ENCODE results near the gene RAB36. TPM values are rescaled to one million over a fixed set of nuclear protein-coding genes. Genes with fewer than 3 reads are reported as not detected.

Gene RAB36
- total RNA-seq, 1 donor from 2014 or later: 3.8 TPM

GRCh38 chr22:23113847-23114720, 31.2 kb upstream of the RAB36 start:
- no peak overlapping the region for H3K27ac ChIP-seq
- no peaks in the 10 kb centered on the region for H3K4me1 ChIP-seq
- TF ChIP-seq CTCF (IDR thresholded peaks at IDR 0.05): no peak
- intact Hi-C loops (cut with DNase I): no loop called here
- no peaks in the 10 kb centered on the region for H3K9me3 ChIP-seq
- H3K4me3 ChIP-seq: no peak overlapping the region
- DNase-seq (no peak), ATAC-seq (no peak)
- no peaks in the 10 kb centered on the region for H3K27me3 ChIP-seq
- no peaks in the 10 kb centered on the region for H3K36me3 ChIP-seq

- ATAC-seq: no peak
- Histone ChIP-seq H3K27me3 (no peaks in the 10 kb centered on the region), H3K4me1 (no peaks in the 10 kb centered on the region), H3K4me3 (no peak overlapping the region), H3K27ac (no peak overlapping the region), H3K9me3 (no peaks in the 10 kb centered on the region), H3K36me3 (no peaks in the 10 kb centered on the region)
- intact Hi-C loops (cut with DNase I): no loop called here
- no peak for TF ChIP-seq CTCF (IDR thresholded peaks at IDR 0.05)
- DNase-seq: no peak
Observed at GRCh38 chr22:23114721-23115020, 30.6 kb upstream of the RAB36 start.

- no peak overlapping the region for H3K4me3 ChIP-seq
- TF ChIP-seq CTCF (IDR thresholded peaks at IDR 0.05): no peak
- no peak for ATAC-seq
- H3K4me1 ChIP-seq: no peaks in the 10 kb centered on the region
- no peak overlapping the region for H3K27ac ChIP-seq
- no peak for DNase-seq
- H3K36me3 ChIP-seq: no peaks in the 10 kb centered on the region
- intact Hi-C loops (cut with DNase I): no loop called here
- no peaks in the 10 kb centered on the region for H3K9me3 ChIP-seq
- H3K27me3 ChIP-seq: no peaks in the 10 kb centered on the region
Observed at GRCh38 chr22:23115369-23115768, 29.9 kb upstream of the RAB36 start.

- Histone ChIP-seq H3K4me3 (no peak overlapping the region), H3K27ac (no peak overlapping the region), H3K27me3 (no peaks in the 10 kb centered on the region), H3K4me1 (no peaks in the 10 kb centered on the region), H3K9me3 (no peaks in the 10 kb centered on the region), H3K36me3 (no peaks in the 10 kb centered on the region)
- TF ChIP-seq CTCF (IDR thresholded peaks at IDR 0.05): no peak
- intact Hi-C loops (cut with DNase I): no loop called here
- no peak for ATAC-seq
- no peak for DNase-seq
Observed at GRCh38 chr22:23115825-23116494, 29.3 kb upstream of the RAB36 start.

- Histone ChIP-seq H3K36me3 (no peaks in the 10 kb centered on the region), H3K27me3 (no peaks in the 10 kb centered on the region), H3K9me3 (no peaks in the 10 kb centered on the region), H3K27ac (no peak overlapping the region), H3K4me3 (no peak overlapping the region), H3K4me1 (no peaks in the 10 kb centered on the region)
- no peak for DNase-seq
- no peak for ATAC-seq
- intact Hi-C loops (cut with DNase I): no loop called here
- no peak for TF ChIP-seq CTCF (IDR thresholded peaks at IDR 0.05)
Observed at GRCh38 chr22:23116506-23117263, 28.6 kb upstream of the RAB36 start.
